ENCODE measurements around the gene MROH7.
A peak's percentile ranks its signal among the peaks of the same experiment; 100 is the strongest.

MROH7 gene

DNA sequence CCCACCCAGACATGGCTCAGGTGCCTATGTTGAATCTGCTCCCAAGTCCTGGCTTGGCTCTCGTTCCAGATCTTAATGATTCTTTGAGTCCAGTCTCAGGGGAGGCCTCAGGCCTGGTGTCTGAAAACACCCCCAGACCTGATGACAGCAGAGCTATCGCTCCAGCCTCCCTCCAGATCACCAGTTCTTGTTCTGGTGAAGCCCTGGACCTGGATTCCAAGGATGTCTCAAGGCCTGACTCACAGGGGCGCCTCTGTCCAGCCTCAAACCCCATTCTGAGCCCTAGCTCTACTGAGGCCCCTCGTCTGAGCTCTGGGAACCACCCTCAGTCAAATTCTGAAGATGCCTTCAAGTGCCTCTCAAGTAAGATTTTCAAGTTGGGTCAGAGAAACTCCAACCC is 11.4 kb downstream of the MROH7 start:
- DNase-seq: no peak

DNA sequence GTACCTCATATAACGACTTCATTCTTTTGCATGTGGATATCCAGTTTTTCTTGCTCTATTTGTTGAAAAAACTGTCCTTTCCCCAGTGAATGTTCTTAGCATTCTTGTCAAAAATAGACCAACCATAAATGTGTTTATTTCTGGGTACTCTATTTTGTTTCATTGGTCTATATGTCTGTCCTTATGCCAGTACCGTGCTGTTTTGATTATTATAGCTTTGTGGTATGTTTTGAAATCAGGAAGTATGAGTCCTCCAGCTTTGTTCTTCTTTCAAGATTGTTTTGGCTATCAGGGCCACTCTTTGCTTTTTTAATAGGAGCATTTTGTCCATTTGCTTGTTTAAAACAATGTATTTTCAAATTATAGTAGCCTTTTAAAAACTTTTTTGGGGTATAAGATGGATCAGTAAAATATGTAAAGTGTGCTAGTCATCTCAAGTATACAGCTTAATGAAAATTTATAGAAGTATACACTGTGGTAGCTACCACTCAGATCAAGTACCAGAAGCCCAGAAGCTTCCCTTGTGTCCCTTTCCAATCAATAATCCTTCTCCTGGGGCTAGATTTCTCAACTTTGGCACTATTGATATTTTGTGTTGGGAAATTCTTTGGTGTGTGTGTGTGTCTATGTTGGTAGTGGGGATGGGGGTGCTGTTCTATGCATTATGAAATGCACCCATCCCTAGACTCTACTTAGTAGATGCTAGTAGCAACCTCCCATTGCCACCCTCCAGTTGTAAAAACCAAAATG is 16.8 kb downstream of the MROH7 start:
- DNase-seq: no peak

DNA sequence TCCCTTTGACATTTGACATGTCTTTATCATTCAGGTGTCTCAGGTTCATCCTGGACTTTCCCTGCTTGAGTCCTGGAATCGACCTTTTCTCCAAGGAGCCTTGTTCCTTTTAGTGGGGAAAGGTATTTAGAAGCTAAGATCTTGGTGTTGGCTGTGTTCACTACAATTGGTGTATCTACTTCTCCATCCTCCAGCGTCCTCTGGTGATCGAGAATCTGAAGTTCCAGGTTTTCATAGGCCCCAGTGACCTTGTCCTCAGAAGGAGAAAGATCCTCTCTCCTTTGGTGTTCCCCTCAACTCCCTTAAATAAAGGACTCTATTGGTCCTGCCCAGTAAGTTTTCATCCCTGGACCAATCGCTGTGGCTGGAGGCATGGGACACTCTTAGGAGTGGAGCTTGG is 22.1 kb downstream of the MROH7 start:
- no peak for DNase-seq

DNA sequence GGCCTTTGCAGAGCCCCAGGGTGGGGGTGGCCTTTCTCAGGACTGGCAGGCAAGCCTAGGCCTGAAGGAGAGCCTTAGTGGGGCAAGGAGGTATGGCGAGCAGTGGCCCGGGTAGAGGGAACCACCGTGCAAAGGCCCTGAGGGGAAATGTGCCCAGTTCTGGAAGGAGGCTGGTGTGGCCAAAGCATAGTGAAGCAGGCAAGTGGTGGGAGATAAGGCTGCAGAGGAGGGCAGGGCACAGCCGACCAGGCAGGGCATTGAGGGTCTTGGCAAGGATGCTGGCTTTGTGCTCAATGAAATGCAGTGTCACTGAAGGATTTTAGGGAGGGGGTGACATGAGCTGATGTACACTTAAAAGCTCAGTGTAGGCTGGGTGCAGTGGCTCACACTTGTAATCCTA is 22.8 kb downstream of the MROH7 start:
- no peak for DNase-seq

DNA sequence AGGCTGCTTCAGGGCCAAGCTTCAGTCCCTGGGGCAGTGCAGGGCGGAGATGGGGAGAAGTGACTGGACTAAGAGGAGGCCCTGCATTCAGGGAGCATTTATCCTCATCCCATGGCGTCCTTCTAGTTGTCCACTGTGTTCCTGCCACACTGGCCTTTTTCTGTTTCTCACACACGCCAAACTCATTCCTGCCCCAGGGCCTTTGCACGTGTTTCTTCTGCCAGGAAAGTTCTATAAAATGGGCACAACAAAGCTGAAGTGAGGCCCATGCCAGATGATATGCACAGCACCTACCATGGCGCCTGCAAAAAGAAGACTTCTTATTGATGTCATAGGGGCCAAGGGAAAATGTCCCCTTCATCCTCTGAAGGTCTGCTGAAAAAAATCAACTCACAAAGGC is 24.3 kb downstream of the MROH7 start:
- no peak for DNase-seq

DNA sequence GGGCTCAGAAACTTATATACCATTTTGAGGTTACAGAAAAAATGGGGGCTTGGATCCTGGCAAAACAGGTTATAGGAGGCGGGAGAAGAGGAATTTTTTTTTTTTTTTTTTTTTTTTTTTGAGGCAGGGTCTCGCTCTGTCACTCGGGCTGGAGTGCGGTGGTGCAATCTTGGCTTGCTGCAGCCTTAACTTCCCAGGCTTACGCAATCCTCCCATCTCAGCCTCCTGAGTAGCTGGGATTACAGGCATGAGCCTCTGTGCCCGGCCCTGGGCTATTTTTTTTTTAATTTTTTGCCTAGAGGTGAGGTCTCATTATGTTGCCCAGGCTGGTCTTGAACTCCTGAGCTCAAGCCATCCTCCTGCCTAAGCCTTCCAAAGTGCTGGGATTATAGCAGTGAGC is 24.7 kb downstream of the MROH7 start:
- DNase-seq: no peak

DNA sequence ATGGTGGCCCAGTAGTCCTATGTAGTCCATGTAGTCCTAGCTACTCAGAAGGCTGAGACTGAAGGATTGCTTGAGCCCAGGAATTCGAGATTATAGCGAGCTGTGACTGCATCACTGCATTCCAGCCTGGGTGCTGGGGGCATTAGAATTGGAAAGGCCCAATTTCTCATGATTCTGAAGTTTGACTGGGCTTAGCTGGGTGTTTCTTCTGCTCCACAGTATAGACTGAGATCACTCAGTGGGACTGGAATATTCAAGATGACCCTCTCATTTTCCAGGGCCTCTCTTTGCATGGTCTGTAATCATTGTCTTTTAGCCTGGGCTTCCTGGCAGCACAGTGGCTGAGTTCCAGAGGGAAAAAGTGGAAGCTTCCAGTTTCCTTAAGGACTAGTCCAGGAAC is 26.2 kb downstream of the MROH7 start:
- DNase-seq: no peak

DNA sequence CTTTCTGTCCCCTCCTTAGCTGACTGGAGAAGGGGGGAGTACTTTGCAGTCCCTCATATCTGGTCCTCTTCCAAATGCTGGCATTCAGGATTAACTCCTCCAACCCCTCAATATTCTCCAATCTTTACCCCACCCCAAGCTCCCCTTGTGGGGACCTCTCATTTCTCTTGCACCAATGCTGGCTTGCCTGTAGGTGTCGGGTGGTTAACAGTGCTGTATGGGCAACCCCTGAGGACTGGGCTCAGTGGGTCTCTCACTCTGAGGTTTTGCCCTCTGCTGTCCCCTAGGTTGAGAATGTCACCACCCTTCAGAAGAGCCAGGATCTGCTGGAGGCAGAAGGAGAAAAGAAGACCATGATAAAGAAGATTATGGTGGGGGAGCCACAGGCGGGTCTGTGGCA is 27.0 kb downstream of the MROH7 start:
- no peak for DNase-seq

DNA sequence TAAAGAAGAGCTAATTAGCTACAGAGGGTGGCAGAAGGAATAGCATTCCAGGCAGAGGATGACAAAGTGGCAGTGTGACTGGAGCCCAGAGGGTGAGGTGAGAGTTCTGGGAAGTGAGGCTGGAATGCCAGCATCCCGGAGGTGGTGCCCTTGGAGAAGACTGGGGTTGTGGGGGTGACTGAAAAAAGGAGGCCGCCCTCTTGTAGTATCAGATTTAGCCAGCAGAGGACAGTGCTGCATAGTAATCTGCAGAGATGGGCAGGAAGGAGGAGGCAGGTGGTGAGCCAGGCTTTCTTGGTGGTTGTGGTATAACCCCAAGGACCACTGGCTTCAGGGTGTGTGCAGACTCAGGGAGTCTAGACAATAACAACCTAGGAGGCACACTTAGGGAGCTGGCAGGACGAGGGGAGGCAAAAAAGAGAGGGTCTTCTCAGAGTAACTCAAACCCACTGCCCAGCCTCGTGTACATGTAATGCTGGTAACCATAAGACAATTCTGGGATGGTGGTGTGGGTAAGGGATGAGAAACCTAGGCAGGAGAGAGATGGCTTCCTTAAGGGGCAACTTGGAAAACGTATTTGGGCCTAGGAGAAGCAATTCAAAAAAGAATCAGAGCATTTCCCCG is 30.5 kb downstream of the MROH7 start:
- DNase-seq: peak; percentile 82

DNA sequence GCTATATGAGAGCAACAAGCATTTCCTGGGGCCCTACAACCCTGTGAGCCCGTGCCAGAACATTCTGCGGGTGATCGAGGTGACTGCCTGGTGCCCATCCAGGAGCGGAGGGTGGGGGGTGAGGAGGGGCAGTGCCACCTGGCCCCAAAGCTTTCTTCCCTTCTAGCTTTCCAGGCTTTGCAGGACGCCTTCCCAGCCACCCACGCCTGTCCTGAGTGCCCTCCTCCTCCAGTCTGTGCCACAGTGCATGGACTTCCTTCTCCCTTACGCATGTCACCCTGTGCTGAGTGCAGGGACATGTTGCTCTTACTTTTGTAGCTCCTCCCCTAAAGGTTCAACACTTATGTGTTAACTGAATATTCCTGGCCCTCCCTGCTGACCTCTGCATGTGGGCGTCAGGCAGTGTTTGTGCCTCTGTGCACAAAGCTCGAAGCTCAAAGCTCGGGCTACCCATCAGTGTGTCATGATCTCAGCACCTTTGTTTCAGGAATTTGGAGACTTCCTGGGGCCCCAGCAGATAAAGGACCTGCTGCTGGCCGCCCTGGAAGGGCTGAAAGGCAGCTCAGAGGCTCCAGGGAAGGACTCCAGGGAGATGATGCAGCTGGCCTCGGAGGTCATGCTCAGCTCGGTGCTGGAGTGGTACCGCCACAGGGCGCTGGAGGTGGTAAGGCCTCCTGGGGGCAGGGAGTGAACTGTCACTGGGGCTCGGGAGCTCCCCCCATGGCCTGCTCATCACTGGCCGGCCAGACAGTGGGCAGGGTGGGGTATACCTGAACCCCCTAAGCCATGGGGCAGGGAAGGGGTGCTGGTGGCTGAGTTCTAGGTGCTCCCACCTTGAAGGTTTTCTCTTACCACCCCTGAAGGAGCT is 37.4 kb downstream of the MROH7 start:
- no peak for DNase-seq

DNA sequence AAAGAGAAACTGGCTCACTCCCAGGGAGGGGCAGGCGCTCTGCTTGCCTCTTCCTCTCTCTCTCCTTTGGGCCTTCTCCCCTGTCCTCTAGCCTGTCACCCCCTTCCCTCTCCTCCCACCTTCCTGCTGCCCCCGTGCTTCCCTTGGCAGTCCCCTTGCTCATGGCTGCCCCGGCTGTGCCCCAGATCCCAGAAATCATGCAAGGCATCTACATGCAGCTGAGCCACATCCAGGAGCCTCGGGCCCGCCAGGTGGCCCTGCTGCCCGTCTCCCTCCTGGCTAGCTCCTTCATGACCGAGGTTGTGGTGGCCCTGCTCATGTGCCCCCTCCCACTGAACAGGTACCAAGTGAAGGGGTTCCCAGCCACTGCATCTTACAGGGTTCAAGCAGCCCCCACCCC is 38.1 kb downstream of the MROH7 start:
- no peak for DNase-seq

DNA sequence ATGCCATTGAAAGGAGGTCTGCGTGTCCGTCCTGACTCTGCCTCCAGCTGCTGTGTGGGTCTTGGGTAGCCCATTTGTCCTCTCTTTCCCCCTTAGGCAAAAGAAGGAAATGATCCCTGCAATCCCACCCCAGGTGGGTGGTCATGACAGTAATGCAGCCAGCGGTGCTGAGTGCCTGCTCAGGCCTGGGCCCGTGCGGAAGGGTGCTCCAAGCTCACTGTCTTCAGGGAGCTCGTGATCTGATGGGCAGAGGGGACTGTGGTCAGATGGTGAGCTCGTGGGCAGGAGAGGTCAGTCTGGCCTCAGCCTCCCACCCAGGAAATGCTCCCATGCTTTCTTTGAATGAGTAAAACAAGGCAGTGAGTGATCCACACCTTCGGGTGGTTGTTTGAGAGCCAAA is 38.8 kb downstream of the MROH7 start:
- no peak for DNase-seq

DNA sequence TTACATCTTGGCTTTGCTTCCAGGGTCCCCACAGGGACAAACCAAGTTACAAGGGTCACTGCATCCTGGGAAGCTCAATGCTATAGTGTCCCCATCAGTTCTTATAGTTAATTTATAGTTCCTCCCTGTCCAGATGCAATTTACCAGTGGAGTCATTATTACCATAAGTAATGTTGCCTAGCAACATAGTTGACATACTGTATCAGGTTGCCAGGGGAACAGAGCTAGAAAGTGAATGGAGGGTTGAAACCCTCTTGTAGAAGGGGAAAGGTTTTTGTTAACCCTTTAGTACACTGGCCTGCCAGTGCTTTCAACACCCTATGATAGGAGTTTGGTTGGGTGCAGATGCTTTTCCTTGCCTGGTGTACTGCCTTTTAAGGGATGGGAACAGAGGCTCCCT is 39.8 kb downstream of the MROH7 start:
- DNase-seq: no peak

DNA sequence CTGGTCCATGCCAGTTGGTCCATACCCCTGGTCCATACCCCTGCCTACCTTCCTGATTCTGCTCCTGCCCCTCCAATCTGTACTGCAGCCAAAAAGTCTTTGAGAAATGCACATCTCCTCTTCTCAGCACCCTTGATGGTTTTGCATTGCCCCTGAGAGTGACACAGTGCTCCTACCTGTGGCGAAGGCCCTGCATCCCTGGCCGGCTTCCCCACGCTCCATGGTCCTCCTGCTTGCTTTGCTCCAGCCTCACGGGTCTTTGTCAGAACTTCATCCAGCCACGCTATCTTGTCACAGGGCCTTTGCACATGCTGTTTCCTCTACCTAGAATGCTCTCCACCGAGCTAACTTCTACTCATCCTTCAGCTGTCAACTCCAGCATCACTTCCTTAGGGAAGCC is 41.9 kb downstream of the MROH7 start:
- no peak for DNase-seq

DNA sequence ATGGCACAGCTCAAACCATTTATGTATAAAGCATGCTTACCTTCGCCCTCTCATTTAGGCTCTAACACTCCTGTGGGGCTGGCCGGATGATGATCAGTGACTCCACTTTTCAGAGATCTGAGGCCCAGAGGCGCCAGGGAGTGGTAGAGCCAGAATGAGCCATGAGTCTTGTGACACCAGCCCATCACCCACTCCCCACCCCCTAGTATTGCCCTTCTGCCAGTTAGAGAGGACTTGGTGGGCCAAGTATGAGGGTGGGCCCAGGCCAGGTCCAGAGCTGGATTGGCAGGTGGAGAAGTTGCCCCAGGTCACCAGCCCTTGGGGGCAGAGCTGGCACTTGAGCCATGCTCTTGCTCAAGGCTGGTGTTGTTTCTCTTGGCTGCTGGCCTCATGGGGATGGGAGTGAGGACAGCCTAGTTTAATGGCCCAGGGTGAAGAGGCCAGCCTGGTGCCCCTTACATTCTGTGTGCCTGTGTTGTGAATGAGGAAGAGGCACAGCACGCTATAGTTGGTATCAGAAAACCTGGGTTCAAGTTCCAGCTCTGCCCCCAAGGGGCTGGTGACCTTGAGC is 43.8 kb downstream of the MROH7 start:
- DNase-seq: no peak

DNA sequence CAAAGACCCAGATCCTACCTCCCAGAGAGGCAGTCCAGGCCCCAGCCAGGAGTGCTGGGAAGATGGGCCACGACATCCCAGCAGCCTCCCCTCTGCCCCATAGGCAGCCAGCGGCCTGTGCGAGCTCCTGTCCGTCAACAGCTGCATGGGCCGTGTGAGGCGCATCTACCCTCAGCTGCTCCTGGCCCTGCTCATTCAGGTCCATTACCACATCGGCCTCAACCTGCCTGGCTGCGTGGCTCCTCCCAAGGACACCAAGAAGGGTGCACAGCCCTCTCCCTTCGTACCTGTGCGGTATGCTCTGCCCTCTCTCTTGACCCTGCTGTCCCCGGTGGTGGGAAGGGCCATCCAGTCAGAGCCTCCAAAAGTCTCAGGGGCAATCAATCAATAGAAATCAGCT is 44.6 kb downstream of the MROH7 start:
- DNase-seq: no peak

DNA sequence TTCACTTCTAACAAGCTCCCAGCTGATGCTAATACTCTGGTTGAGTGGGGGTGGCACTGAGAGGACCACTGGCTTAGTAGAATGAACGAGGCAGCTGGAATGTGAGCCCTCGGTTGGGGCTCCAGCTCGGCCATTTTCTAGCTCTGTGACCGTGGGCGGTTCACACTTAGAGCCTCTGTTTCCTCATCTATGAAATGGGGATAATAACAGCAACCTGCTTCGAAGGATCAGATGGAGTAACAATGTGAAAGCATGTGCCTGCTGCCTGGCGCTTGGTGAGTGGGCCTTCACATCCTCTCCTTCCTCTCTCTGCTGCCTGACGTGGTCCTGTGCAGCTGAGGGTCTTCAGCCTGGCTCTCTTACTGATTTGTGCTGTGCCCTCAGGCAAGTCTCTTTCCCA is 53.2 kb downstream of the MROH7 start:
- DNase-seq: no peak

DNA sequence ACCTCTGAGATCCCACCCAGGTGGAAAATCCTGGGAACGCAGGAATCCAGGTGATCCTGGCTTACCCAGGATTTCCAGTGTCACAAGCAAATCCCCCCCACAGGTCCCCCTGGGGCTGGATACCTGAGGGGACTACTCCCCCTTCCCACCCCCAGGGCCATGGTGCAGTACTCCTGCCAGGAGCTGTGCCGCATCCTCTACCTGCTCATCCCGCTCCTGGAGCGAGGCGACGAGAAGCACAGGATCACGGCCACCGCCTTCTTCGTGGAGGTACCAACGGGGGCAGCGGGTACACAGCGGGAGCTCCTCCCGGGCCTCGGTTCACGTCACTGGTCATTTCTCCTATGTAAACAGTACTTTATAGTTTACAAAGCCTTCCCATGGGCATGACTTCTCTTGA is 53.6 kb downstream of the MROH7 start:
- no peak for DNase-seq

DNA sequence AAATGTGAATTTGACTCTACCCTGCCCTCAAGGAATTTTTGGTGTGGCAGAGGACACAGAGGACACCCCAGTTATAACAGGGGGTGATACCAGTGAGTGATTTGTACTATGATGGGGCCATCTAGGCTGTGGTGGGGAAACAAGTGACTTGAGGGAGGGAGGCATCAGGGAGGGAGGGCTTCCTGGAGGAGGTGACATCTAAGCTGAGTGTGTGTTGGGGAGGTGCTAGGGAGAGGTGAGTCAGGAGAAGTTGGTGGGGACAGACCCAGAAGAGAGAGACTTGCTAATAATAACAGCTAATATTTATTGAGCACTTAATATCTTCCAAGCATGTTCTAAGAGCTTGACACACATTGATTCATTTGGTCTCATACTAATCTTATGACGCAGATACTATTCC is 54.2 kb downstream of the MROH7 start:
- DNase-seq: no peak

DNA sequence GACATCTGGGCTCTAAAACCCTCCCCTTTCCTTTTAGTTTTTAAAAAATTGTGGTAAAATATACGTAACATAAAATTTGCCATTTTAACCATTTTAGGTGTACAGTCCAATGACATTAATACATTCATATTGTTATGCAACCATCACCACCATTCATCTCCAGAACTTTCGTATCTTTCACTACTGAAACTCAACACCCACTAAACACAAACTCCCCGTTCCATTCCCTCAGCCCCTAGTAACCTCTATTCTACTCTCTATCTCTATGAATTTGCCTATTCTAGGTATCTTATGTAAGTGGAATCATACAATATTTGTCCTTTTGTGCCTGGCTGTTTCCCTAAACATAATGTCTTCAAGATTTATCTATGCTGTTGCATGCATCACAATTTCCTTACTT is 54.7 kb downstream of the MROH7 start:
- no peak for DNase-seq

DNA sequence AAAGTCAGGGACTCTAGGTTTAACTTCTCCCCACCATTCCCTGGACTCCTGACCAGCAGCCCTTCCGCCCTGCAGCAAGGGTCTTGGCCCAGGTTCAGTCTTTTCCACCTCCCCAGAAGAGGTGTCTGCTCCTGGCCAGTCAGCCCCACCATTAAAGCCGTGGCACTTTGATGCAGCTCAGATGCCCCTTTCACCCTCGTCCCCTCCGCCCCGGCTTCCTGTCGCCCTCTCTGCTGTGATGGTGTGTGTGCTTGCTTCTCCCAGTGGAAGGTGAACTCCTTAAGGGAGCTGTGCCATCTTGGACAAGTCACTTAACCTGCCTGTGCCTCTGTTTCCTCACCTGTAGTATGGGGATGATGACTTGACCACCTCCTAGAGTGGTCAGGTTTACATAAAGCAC is 56.3 kb downstream of the MROH7 start:
- no peak for DNase-seq

DNA sequence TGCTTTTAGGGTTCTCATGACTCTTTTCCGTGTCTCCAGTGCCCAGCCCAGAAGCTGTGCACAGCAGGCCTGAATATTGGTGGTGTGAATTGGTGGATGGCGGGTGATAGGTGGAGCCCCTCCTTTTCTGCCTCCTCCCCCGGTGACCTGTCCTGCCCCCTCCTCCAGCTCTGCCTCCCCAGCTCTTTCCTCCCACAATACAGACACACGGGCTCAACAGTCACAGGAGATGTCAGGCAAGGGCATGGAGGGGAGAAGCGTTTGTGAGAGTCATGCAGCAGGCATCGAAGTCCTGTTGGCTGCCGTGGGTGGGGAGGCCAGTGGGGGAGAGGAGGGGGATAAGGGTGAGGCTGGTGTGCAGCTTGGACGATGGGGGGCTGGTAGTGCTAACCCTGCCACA is 56.8 kb downstream of the MROH7 start:
- DNase-seq: no peak

DNA sequence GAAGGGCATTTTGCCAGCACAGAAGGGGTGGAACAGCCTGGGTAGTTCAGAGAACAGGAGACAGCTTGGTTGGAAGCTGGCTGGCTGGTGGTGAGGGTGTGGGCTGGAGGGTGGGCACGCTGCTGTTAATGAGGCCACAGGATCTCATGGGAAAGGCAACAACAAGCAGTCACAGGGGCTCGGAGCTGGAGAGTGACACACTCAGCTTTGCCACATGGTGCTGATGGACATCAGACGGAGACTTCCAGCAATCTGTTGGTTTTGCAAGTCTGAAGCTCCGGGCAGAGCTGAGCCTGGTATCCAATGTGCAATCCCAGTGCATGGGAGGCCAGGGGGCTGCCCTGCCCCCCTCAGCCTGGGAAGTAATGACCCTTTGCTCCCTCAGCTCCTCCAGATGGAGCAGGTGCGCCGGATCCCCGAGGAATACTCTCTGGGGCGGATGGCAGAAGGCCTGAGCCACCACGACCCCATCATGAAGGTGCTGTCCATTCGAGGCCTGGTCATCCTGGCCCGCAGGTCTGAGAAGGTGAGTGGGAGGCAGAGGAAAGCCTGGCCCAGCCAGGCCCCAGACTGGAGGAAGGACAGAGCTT is 58.4 kb downstream of the MROH7 start:
- DNase-seq: no peak

All from activated CD4-positive, alpha-beta T cell treated with anti-CD3 and anti-CD28 coated beads for 48 hours (primary cell).